8988T (cell line): ENCODE results near the gene FLT3.

Experiments
- DNase-seq: peaks from one replicate; pipeline ENCODE4 v3.0.0; 2011

The FLT3 gene

GRCh38 chr13:27956576-27957300 is 143.6 kb downstream of the FLT3 start:
- DNase-seq = no peak

GRCh38 chr13:27955014-27955591 is 145.3 kb downstream of the FLT3 start:
- DNase-seq = no peak

- DNase-seq = peak; percentile 32
Measured at GRCh38 chr13:27954406-27954851, 145.9 kb downstream of the FLT3 start.

- no peak for DNase-seq
Measured at GRCh38 chr13:27953676-27954405, 146.5 kb downstream of the FLT3 start.
